Heart left ventricle (tissue), 13 donors: ENCODE results near the gene TMEM184C.

ENCODE experiments used
- CTCF ChIP-seq, 12 donors: fragments of 200-600 bp; sonication (generic) in 4 of 12; IDR thresholded peaks; one replicate each; pipeline versions ENCODE4 v1.5.0 to v1.8.0; 2018 to 2022; ENCODE audit warnings: antibody characterized with exemption in 12 of 12, mild to moderate bottlenecking in 5 of 12
- POLR2A ChIP-seq, 2 donors: fragments of 450-650 bp; IDR thresholded peaks; one replicate each; pipeline ENCODE4 v1.6.1; 2017; ENCODE audit warnings: antibody characterized with exemption in 2 of 2, mild to moderate bottlenecking in 2 of 2, moderate library complexity in 2 of 2
- donor health status: ischemic (EF 13 %, LVEDD 7.1; RV severe dilation, severe dysfunction).
- donor health status: DM: no; HTN: yes; CAD: no.
- donor health status: DM: no; HTN: no; CAD: no.
- donor health status: ischemic (EF 25% LVEDD 6.9; RV normal size, moderate dysfunction).
- donor health status: ischemic (EF 25% LVEDD 5.7; RV mildly dilated, moderate dysfunction).
- donor health status: ischemic (EF 35%, LVEDD 5.7; RV mildly dilated, moderate dysfunction).
- donor health status: nonischemic (EF 11% LVEDD 7.7; RV severe dilation, severe dysfunction).
- donor health status: DM: yes; HTN: yes; CAD: no.
- donor health status: PGD.
- donor health status: ischemic (EF 29% LVEDD 5.4; RV normal size, mild dysfunction).
- donor health status: nonischemic (EF 23%, LVEDD 6.1; RV moderate dilation, normal function).

DNA sequence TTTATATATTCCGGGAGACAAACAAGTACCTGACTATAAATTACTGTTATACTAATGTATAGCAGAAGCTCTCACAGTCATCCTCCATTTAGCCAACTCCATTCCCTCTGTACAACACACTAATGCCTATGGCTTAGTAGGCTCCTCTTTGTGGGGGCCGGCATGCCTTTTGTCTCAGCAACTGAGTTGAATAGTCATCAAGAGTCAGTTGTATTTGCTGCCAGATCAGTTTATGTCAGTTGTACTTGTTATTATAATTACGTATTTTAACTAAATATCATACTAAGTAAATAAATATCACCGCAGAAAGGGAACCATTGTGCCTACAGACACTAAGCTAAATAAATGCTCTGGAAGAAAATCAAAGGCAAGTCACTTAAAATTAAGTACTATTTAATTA, 56.9 kb downstream of the TMEM184C start:
- TF ChIP-seq CTCF (IDR thresholded peaks at IDR 0.05) (no peak), POLR2A (IDR thresholded peaks at IDR 0.05) (no peak)
